ENCODE results near the gene PDS5A. TPM values are rescaled to one million over a fixed set of nuclear protein-coding genes. Genes with fewer than 3 reads are reported as not detected.
"Not testable (repeated sequence)": the region's sequence is repeated elsewhere in the genome, so short reads cannot be mapped to it uniquely, and the experiment has no call there.

The PDS5A gene
- total RNA-seq, 1 experiment from 2014 or later = 98.3 TPM

DNA sequence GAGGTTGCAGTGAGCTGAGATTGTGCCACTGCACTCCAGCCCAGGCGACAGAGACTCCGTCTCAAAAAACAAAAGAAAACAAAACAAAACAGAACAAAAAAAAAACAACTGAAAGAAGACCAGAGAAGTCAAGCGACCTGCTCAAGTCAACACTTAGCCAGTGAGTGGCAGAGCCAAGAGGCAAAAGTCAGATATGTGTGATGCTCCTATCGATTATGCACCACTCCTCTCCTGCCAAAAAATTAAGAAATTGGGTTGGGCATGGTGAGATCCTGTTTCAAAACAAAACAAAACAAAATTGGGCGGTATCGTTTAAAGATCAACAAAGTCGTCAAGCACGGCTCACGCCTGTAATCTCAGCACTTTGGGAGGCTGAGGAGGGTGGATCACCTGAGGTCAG lies 137.7 kb downstream of the PDS5A start:
- BruUV-seq (replicated peaks) = no TSS peak
- ATAC-seq (no peak), DNase-seq (ENCODE audit: low read depth, low spot score) (no peak)
- H3K27ac ChIP-seq (ENCODE audit: low read depth, low read length) = no peak overlapping the region
- H3K79me2 ChIP-seq (ENCODE audit: insufficient read depth, low read length) = peaks cover 6% of the 10 kb centered on the region
- ChIA-PET RAD21 (ENCODE audit: low non-redundant PET in 1 of 2, low total read pairs in 2 of 2, uncharacterized antibody in 2 of 2, unreplicated experiment in 2 of 2) (no interaction called here), POLR2A (no interaction called here), CTCF (no interaction called here)
- no peaks in the 10 kb centered on the region for H3K9me3 ChIP-seq (ENCODE audit: control insufficient read depth in 1 of 2, insufficient read depth in 1 of 2, low read depth in 1 of 2, low read length in 2 of 2)
- no peaks in the 10 kb centered on the region for H4K20me1 ChIP-seq (ENCODE audit: insufficient read depth)
- no peak overlapping the region for H3K4me3 ChIP-seq (replicated peaks in 1 of 2; ENCODE audit: low read depth in 1 of 2, low read length in 2 of 2)
- no peaks in the 10 kb centered on the region for H3K27me3 ChIP-seq (ENCODE audit: insufficient read depth, low read length)
- H3K36me3 ChIP-seq (ENCODE audit: control insufficient read depth in 1 of 2, insufficient read depth in 2 of 2, low read length in 2 of 2) = peaks cover 35 to 56% of the 10 kb centered on the region in 2 experiments
- no peaks in the 10 kb centered on the region for H3K9me2 ChIP-seq (ENCODE audit: insufficient read depth)
- H3K4me1 ChIP-seq (ENCODE audit: control insufficient read depth in 1 of 2, insufficient read depth in 2 of 2, low read length in 2 of 2) = no peaks in the 10 kb centered on the region
- no peak overlapping the region for H2AFZ ChIP-seq (ENCODE audit: low read depth, low read length, poor library complexity, severe bottlenecking)
- no peak overlapping the region for H3K4me2 ChIP-seq (ENCODE audit: low read length)
- H3K9ac ChIP-seq (ENCODE audit: low read length) = no peak overlapping the region
- intact Hi-C loops (cut with micrococcal nuclease) = no loop called here
- TF ChIP-seq YY1 (IDR thresholded peaks at IDR 0.05; ENCODE audit: extremely low read depth, insufficient replicate concordance, low read depth, low read length) = no peak
- no peak for TF ChIP-seq EZH2phosphoT487 (IDR thresholded peaks at IDR 0.05; ENCODE audit: borderline replicate concordance)
- TF ChIP-seq, protein P1, sequence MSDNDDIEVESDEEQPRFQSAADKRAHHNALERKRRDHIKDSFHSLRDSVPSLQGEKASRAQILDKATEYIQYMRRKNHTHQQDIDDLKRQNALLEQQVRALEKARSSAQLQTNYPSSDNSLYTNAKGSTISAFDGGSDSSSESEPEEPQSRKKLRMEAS (IDR thresholded peaks at IDR 0.05) = no peak
- no peak for TF ChIP-seq JUND (IDR thresholded peaks at IDR 0.05)
- TF ChIP-seq, protein P2, sequence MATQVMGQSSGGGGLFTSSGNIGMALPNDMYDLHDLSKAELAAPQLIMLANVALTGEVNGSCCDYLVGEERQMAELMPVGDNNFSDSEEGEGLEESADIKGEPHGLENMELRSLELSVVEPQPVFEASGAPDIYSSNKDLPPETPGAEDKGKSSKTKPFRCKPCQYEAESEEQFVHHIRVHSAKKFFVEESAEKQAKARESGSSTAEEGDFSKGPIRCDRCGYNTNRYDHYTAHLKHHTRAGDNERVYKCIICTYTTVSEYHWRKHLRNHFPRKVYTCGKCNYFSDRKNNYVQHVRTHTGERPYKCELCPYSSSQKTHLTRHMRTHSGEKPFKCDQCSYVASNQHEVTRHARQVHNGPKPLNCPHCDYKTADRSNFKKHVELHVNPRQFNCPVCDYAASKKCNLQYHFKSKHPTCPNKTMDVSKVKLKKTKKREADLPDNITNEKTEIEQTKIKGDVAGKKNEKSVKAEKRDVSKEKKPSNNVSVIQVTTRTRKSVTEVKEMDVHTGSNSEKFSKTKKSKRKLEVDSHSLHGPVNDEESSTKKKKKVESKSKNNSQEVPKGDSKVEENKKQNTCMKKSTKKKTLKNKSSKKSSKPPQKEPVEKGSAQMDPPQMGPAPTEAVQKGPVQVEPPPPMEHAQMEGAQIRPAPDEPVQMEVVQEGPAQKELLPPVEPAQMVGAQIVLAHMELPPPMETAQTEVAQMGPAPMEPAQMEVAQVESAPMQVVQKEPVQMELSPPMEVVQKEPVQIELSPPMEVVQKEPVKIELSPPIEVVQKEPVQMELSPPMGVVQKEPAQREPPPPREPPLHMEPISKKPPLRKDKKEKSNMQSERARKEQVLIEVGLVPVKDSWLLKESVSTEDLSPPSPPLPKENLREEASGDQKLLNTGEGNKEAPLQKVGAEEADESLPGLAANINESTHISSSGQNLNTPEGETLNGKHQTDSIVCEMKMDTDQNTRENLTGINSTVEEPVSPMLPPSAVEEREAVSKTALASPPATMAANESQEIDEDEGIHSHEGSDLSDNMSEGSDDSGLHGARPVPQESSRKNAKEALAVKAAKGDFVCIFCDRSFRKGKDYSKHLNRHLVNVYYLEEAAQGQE (IDR thresholded peaks at IDR 0.05; ENCODE audit: low read depth) = no peak
- TF ChIP-seq POLR2AphosphoS5 (IDR thresholded peaks at IDR 0.05; ENCODE audit: low read depth, low read length) = no peak
- no peak for TF ChIP-seq EZH2 (IDR thresholded peaks at IDR 0.05)

DNA sequence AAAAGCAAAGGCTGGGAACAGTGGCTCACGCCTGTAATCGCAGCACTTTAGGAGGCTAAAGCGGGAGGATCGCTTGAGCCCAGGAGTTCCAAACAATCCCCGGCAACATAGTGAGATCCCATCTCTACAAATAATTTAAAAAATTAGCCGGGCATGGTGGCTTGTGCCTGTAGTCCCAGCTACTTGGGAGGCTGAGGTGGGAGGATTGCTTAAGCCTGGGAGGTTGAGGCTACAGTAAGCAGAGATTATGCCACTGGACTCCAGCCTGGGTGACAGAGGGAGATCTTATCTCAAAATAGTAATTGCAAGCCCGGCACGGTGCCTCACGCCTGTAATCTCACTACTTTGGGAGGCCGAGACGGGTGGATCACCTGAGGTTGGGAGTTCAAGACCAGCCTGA lies 139.3 kb downstream of the PDS5A start:
- H3K4me3 ChIP-seq (replicated peaks in 1 of 2; ENCODE audit: low read depth in 1 of 2, low read length in 2 of 2); H3K79me2 ChIP-seq (ENCODE audit: insufficient read depth, low read length); RAD21 ChIA-PET (ENCODE audit: low non-redundant PET in 1 of 2, low total read pairs in 2 of 2, uncharacterized antibody in 2 of 2, unreplicated experiment in 2 of 2); H3K9me3 ChIP-seq (ENCODE audit: control insufficient read depth in 1 of 2, insufficient read depth in 1 of 2, low read depth in 1 of 2, low read length in 2 of 2); BruUV-seq (replicated peaks); H3K9ac ChIP-seq (ENCODE audit: low read length); ATAC-seq; intact Hi-C loops (cut with micrococcal nuclease); POLR2A ChIA-PET; CTCF ChIA-PET; H3K9me2 ChIP-seq (ENCODE audit: insufficient read depth); H3K27me3 ChIP-seq (ENCODE audit: insufficient read depth, low read length); DNase-seq (ENCODE audit: low read depth, low spot score); H3K4me1 ChIP-seq (ENCODE audit: control insufficient read depth in 1 of 2, insufficient read depth in 2 of 2, low read length in 2 of 2); H4K20me1 ChIP-seq (ENCODE audit: insufficient read depth); H2AFZ ChIP-seq (ENCODE audit: low read depth, low read length, poor library complexity, severe bottlenecking); H3K4me2 ChIP-seq (ENCODE audit: low read length); H3K27ac ChIP-seq (ENCODE audit: low read depth, low read length): not testable (repeated sequence)
- peaks cover 37 to 61% of the 10 kb centered on the region in 2 experiments for H3K36me3 ChIP-seq (ENCODE audit: control insufficient read depth in 1 of 2, insufficient read depth in 2 of 2, low read length in 2 of 2)

Data from HCT116 (cell line).